Fibroblast of lung (primary cell): Measurements from ENCODE around the gene COLEC12.

Source experiments
- EZH2 ChIP-seq: IDR thresholded peaks from 2 replicates; pipeline ENCODE4 v1.5.1; 2012; ENCODE audit warnings: low read length, control low read depth, mild to moderate bottlenecking; ENCODE audit errors: missing control alignments
- TF ChIP-seq, protein P1 (sequence below), 2 donors: IDR thresholded peaks in 1 of 2; conservative IDR thresholded peaks in 1 of 2; 1 replicate in 1 of 2; 2 replicates in 1 of 2; pipeline ENCODE4 v1.5.1; 2011 to 2012; ENCODE audit warnings: low read length in 2 of 2, control low read depth in 1 of 2, inconsistent platforms in 1 of 2, low read depth in 1 of 2, mild to moderate bottlenecking in 1 of 2

DNA sequence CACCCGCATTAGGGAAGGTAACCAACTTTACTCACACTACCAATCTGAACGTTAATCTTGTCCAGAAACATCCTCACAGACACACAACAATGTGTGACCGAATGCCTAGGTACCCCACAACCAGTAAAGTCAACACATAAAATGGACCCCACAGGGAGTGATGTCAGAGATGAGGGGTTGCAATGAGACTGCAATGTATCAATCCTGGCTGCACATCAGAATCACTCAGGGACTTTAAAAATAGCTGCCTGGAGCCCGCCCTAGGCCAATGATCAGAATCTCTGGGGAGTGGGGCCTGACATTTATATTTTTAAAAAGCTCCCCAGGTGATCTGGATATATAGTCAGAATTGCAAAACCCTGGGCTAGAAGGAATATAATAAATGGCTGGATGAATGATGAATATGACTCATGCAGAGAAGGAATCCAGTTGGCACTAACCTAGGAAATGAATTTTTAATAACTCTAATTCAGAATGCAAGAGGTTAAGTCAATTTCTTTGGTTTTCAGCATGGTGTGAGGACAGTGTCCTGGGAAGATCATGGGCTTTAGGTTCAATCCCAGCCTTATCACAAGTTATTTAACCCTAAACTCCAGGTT lies 92.8 kb downstream of the COLEC12 start:
- TF ChIP-seq, protein P1, sequence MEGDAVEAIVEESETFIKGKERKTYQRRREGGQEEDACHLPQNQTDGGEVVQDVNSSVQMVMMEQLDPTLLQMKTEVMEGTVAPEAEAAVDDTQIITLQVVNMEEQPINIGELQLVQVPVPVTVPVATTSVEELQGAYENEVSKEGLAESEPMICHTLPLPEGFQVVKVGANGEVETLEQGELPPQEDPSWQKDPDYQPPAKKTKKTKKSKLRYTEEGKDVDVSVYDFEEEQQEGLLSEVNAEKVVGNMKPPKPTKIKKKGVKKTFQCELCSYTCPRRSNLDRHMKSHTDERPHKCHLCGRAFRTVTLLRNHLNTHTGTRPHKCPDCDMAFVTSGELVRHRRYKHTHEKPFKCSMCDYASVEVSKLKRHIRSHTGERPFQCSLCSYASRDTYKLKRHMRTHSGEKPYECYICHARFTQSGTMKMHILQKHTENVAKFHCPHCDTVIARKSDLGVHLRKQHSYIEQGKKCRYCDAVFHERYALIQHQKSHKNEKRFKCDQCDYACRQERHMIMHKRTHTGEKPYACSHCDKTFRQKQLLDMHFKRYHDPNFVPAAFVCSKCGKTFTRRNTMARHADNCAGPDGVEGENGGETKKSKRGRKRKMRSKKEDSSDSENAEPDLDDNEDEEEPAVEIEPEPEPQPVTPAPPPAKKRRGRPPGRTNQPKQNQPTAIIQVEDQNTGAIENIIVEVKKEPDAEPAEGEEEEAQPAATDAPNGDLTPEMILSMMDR (conservative IDR thresholded peaks at IDR 0.05 in 1 of 2, IDR thresholded peaks at IDR 0.05 in 1 of 2; ENCODE audit: low read depth in 1 of 2, low read length in 2 of 2) = no peak
- TF ChIP-seq EZH2 = no peak
